Progenitor cell of endocrine pancreas (in vitro differentiated cells): ENCODE data around the gene BEGAIN. TPM values are rescaled to one million over a fixed set of nuclear protein-coding genes. Genes with fewer than 3 reads are reported as not detected.

ENCODE experiments used
- DNase-seq: peaks from one replicate; pipeline ENCODE4 v3.0.0; 2021; ENCODE audit warnings: low spot score; ENCODE audit not compliant: unreplicated experiment
- H3K27ac Mint-ChIP-seq: 2 replicates; pipeline ENCODE4 v1.8.0; 2021; ENCODE audit warnings: mild to moderate bottlenecking, moderate library complexity, mixed read lengths
- H3K27me3 Mint-ChIP-seq: 2 replicates; pipeline ENCODE4 v1.8.0; 2021; ENCODE audit warnings: mixed read lengths
- H3K36me3 Mint-ChIP-seq: 2 replicates; pipeline ENCODE4 v1.8.0; 2022; ENCODE audit warnings: mixed read lengths; ENCODE audit not compliant: insufficient read depth
- H3K4me1 Mint-ChIP-seq: 2 replicates; pipeline ENCODE4 v1.8.0; 2021; ENCODE audit warnings: low read depth, mixed read lengths
- H3K4me3 Mint-ChIP-seq: 2 replicates; pipeline ENCODE4 v1.8.0; 2021; ENCODE audit warnings: low read depth, mild to moderate bottlenecking, moderate library complexity, mixed read lengths
- H3K9me3 Mint-ChIP-seq: 2 replicates; pipeline ENCODE4 v1.8.0; 2021; ENCODE audit warnings: low read depth, mixed read lengths
- total RNA-seq: library from RNA; stranded (reverse); gene quantifications from 2 replicates; pipeline ENCODE4 v1.2.1, GENCODE V29; 2021
- TF ChIP-seq, protein P1 (sequence below): fragments of 200-600 bp; sonication (generic); IDR thresholded peaks from one replicate; pipeline ENCODE4 v1.5.0; 2021; ENCODE audit warnings: antibody characterized with exemption, mild to moderate bottlenecking; ENCODE audit not compliant: unreplicated experiment

The BEGAIN gene
- total RNA-seq, 1 donor from 2014 or later: 0.65 TPM

GRCh38 chr14:100582496-100583165 lies 4.6 kb downstream of the BEGAIN start:
- H3K4me3 Mint-ChIP-seq: no peak overlapping the region
- no peaks in the 10 kb centered on the region for H3K9me3 Mint-ChIP-seq
- no peak for DNase-seq
- H3K4me1 Mint-ChIP-seq: no peaks in the 10 kb centered on the region
- no peak overlapping the region for H3K27ac Mint-ChIP-seq
- peaks cover 45% of the 10 kb centered on the region for H3K27me3 Mint-ChIP-seq
- TF ChIP-seq, protein P1, sequence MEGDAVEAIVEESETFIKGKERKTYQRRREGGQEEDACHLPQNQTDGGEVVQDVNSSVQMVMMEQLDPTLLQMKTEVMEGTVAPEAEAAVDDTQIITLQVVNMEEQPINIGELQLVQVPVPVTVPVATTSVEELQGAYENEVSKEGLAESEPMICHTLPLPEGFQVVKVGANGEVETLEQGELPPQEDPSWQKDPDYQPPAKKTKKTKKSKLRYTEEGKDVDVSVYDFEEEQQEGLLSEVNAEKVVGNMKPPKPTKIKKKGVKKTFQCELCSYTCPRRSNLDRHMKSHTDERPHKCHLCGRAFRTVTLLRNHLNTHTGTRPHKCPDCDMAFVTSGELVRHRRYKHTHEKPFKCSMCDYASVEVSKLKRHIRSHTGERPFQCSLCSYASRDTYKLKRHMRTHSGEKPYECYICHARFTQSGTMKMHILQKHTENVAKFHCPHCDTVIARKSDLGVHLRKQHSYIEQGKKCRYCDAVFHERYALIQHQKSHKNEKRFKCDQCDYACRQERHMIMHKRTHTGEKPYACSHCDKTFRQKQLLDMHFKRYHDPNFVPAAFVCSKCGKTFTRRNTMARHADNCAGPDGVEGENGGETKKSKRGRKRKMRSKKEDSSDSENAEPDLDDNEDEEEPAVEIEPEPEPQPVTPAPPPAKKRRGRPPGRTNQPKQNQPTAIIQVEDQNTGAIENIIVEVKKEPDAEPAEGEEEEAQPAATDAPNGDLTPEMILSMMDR: no peak
- no peaks in the 10 kb centered on the region for H3K36me3 Mint-ChIP-seq

GRCh38 chr14:100581228-100582145 lies 5.7 kb downstream of the BEGAIN start:
- no peak for DNase-seq
- Mint-ChIP-seq H3K4me3 (no peak overlapping the region), H3K27me3 (peaks cover 49% of the 10 kb centered on the region), H3K9me3 (no peaks in the 10 kb centered on the region), H3K27ac (no peak overlapping the region), H3K4me1 (no peaks in the 10 kb centered on the region), H3K36me3 (no peaks in the 10 kb centered on the region)
- TF ChIP-seq, protein P1: no peak

- DNase-seq: no peak
- Mint-ChIP-seq H3K36me3 (no peaks in the 10 kb centered on the region), H3K27ac (no peak overlapping the region), H3K4me3 (no peak overlapping the region), H3K27me3 (peaks cover 42% of the 10 kb centered on the region), H3K9me3 (no peaks in the 10 kb centered on the region), H3K4me1 (no peaks in the 10 kb centered on the region)
- TF ChIP-seq, protein P1: no peak
Observed at GRCh38 chr14:100580316-100581227, 6.6 kb downstream of the BEGAIN start.

GRCh38 chr14:100578552-100578951 lies 8.7 kb downstream of the BEGAIN start:
- H3K4me1 Mint-ChIP-seq: no peaks in the 10 kb centered on the region
- DNase-seq: no peak
- H3K4me3 Mint-ChIP-seq: no peak overlapping the region
- no peaks in the 10 kb centered on the region for H3K36me3 Mint-ChIP-seq
- no peak overlapping the region for H3K27ac Mint-ChIP-seq
- H3K27me3 Mint-ChIP-seq: peaks cover 33% of the 10 kb centered on the region
- TF ChIP-seq, protein P1: no peak
- no peaks in the 10 kb centered on the region for H3K9me3 Mint-ChIP-seq

DNA sequence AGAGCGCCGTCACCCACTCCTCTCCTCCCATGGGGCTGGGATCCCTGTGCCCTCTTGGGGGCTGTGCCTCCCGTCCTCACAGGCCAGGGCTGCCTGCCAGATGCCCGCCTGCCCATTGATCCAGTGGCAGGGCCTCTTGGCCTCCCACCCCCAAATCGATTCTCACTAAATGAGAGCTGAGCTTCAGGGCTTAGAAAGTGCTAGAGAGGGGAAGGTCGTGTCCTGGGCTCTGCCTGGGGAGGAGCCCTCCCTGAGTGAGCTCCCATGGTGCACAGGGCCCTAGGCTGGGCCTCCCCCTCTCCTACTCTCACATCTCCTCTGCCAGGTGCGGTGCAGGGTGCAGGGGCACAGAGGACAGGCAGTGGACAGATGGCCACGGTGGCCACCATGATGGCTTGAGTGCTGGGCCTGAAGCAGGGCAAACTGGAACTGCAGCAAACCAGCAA lies 9.2 kb downstream of the BEGAIN start:
- Mint-ChIP-seq H3K27me3 (peaks cover 32% of the 10 kb centered on the region), H3K4me1 (no peaks in the 10 kb centered on the region), H3K4me3 (no peak overlapping the region), H3K27ac (no peak overlapping the region), H3K9me3 (no peaks in the 10 kb centered on the region), H3K36me3 (no peaks in the 10 kb centered on the region)
- TF ChIP-seq, protein P1: no peak
- no peak for DNase-seq
